ENCODE measurements around the gene PLAC1. TPM values are rescaled to one million over a fixed set of nuclear protein-coding genes. Genes with fewer than 3 reads are reported as not detected.

PLAC1 gene
- total RNA-seq, 8 experiments from 2014 or later = 0.71 TPM; not detected in 7

DNA sequence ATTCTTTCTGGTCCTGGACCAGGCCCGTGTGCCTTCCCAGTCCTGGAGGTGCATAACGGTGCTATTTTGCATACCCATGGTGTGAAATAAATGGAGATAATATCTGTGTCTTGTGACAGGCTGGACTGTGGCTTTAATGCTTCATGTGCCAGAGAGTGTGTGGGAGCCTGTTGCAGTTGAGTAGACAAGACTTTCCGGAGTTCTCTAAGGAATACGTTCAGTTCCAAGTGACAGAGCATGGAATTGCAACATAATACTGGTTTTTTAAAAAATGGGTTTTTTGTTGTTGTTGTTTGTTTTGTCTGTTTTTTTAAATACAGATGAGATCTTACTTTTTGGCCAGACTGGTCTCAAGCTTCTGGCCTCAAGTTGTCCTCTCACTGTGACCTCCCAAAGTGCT is 124.3 kb downstream of the PLAC1 start:
- in situ Hi-C loops (cut with MboI; ENCODE audit: low pct_unique_long_range_greater_than_20kb in 2 of 9, low sequenced_read_pairs in 9 of 9, unreplicated experiment in 9 of 9) = no loop called here
- Histone ChIP-seq H3K4me3 (no peak overlapping the region), H3K4me1 (replicated peaks in 1 of 2) (peaks cover 2 to 22% of the 10 kb centered on the region in 2 donors), H3K27ac (no peak overlapping the region)
- 20 to 100% (median 41%) methylated on average over 1 to 4 of the region's 4 CpGs; no CpG with 5 or more reads in 4 of the 10 experiments for WGBS, 10 experiments
- ATAC-seq (replicated peaks in 6 of 8) = no peak

GRCh38 chrX:134533352-134533751 is 124.9 kb downstream of the PLAC1 start:
- ATAC-seq (replicated peaks in 6 of 8) = no peak
- peaks cover 2 to 21% of the 10 kb centered on the region in 2 donors for H3K4me1 ChIP-seq (replicated peaks in 1 of 2)
- H3K27ac ChIP-seq = no peak overlapping the region
- no peak overlapping the region for H3K4me3 ChIP-seq
- in situ Hi-C loops (cut with MboI; ENCODE audit: low pct_unique_long_range_greater_than_20kb in 2 of 9, low sequenced_read_pairs in 9 of 9, unreplicated experiment in 9 of 9) = no loop called here
- WGBS, 10 experiments = 0 to 100% (median 59%) methylated on average over 1 to 5 of the region's 9 CpGs; no CpG with 5 or more reads in 5 of the 10 experiments

DNA sequence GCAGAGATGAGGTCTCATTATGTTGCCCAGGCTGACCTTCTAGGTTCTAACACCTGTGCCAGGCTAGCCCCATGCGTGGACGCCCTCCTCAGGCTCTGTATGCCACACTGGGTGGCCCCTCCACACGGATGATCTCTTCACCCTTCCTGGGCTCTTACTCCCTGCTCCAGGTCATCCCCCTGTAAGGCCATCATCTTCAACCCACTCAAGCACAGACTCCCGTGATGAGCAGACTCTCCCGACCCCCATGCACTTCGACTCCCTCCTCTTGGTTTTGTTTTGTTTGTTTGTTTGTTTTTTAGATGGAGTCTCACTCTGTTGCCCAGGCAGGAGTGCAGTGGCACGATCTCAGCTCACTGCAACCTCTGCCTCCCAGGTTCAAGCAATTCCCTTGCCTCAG is 127.4 kb downstream of the PLAC1 start:
- Histone ChIP-seq H3K4me3 (no peak overlapping the region), H3K4me1 (replicated peaks in 1 of 2) (peaks cover 0 to 7% of the 10 kb centered on the region in 2 donors), H3K27ac (no peak overlapping the region)
- no peak for ATAC-seq (replicated peaks in 6 of 8)
- whole genome bisulfite sequencing, 10 experiments = 43 to 100% (median 87%) methylated on average over 1 to 4 of the region's 7 CpGs; no CpG with 5 or more reads in 4 of the 10 experiments
- in situ Hi-C loops (cut with MboI; ENCODE audit: low pct_unique_long_range_greater_than_20kb in 2 of 9, low sequenced_read_pairs in 9 of 9, unreplicated experiment in 9 of 9) = no loop called here

DNA sequence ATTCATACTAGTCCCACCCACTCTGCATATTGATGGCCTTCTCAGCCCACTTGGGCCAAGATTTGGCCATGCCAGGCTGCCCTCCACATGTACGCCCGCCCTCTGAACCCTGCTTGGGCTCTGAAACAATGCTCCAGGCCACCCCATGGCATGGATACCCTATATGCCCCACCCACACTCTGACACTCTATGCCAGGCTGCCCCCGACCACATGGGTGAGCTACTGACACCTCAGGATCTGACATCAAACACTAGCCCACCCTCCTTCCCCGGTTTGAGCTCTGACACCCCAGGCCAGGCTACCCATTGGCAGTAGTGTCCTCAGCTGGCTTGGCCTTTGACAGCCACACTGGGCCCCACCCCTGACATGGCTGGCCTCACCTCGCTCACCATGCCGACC is 128.8 kb downstream of the PLAC1 start:
- in situ Hi-C loops (cut with MboI; ENCODE audit: low pct_unique_long_range_greater_than_20kb in 2 of 9, low sequenced_read_pairs in 9 of 9, unreplicated experiment in 9 of 9) = no loop called here
- Histone ChIP-seq H3K27ac (no peak overlapping the region), H3K4me1 (replicated peaks in 1 of 2) (peaks cover 0 to 7% of the 10 kb centered on the region in 2 donors), H3K4me3 (no peak overlapping the region)
- no peak for ATAC-seq (replicated peaks in 6 of 8)
- 80% methylated on average over 2 of the region's 6 CpGs; no CpG with 5 or more reads in 9 of the 10 experiments for WGBS, 10 experiments

DNA sequence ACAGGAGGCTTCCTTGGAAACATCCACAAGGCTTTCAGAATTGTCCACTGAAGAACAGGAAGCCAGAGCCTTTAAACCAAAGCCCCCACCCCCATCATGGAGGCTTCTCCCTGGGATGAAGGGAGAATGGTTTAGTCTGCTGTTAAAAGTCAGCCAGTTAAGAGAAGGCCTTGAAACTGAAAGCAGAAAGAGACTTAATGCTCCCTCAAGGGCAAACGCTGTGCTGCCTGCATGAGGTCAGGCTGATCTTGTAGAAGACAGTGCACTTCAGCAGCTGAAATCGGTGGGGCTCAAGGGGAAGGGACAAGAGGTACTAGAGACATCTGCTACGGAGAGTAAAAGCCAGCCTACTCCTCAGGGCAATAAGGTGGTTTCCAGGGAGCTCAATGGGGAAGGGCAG is 129.3 kb downstream of the PLAC1 start:
- WGBS, 10 experiments = 0 to 17% methylated on average over 1 to 2 of the region's 3 CpGs; no CpG with 5 or more reads in 8 of the 10 experiments
- no peak overlapping the region for H3K4me3 ChIP-seq
- H3K27ac ChIP-seq = no peak overlapping the region
- peak in 4 of 8 experiments; percentile 31 to 74 (median 61) for ATAC-seq (replicated peaks in 6 of 8)
- H3K4me1 ChIP-seq (replicated peaks in 1 of 2) = peaks cover 0 to 7% of the 10 kb centered on the region in 2 donors
- in situ Hi-C loops (cut with MboI; ENCODE audit: low pct_unique_long_range_greater_than_20kb in 2 of 9, low sequenced_read_pairs in 9 of 9, unreplicated experiment in 9 of 9) = no loop called here

- in situ Hi-C loops (cut with MboI; ENCODE audit: low pct_unique_long_range_greater_than_20kb in 2 of 9, low sequenced_read_pairs in 9 of 9, unreplicated experiment in 9 of 9) = no loop called here
- ATAC-seq (replicated peaks in 6 of 8) = no peak
- WGBS, 10 experiments = 38 to 100% (median 68%) methylated on average over 1 to 3 of the region's 5 CpGs; no CpG with 5 or more reads in 7 of the 10 experiments
- Histone ChIP-seq H3K4me3 (no peak overlapping the region), H3K4me1 (replicated peaks in 1 of 2) (peaks cover 0 to 7% of the 10 kb centered on the region in 2 donors), H3K27ac (no peak overlapping the region)
Measured at GRCh38 chrX:134526399-134526798, 131.9 kb downstream of the PLAC1 start.

DNA sequence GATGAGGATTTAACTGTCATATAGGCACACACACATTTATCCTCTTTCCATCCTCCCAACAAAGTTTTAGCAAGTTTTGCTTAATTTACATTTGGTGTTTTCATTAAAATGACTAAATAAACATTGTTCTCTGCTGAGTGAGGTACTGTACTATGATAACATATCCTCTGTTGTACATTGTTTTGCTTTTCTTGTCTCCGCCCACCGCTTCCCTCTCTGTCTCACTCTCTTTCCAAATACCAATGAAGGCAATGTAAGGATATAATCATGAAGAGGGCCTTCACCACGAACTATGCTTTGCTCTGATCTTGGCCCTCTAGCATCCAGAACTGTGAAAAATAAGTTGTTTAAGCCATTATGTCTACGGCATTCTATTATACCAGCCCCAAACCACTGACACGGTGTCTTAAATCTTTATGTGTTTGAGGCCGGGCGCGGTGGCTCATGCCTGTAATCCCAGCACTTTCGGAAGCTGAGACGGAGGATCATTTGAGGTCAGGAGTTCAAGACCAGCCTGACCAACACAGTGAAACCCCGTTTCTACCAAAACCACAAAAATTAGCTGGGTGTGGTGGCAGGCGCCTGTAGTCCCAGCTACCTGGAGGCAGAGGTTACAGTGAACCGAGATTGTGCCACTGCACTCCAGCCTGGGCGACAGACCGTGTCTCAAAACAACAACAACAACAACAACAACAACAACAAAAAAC is 133.0 kb downstream of the PLAC1 start:
- no peak for ATAC-seq (replicated peaks in 6 of 8)
- no peak overlapping the region for H3K27ac ChIP-seq
- peaks cover 0 to 7% of the 10 kb centered on the region in 2 donors for H3K4me1 ChIP-seq (replicated peaks in 1 of 2)
- whole genome bisulfite sequencing, 10 experiments = 62 to 95% (median 79%) methylated on average over 3 to 11 of the region's 15 CpGs; no CpG with 5 or more reads in 6 of the 10 experiments
- no peak overlapping the region for H3K4me3 ChIP-seq
- in situ Hi-C loops (cut with MboI; ENCODE audit: low pct_unique_long_range_greater_than_20kb in 2 of 9, low sequenced_read_pairs in 9 of 9, unreplicated experiment in 9 of 9) = no loop called here

DNA sequence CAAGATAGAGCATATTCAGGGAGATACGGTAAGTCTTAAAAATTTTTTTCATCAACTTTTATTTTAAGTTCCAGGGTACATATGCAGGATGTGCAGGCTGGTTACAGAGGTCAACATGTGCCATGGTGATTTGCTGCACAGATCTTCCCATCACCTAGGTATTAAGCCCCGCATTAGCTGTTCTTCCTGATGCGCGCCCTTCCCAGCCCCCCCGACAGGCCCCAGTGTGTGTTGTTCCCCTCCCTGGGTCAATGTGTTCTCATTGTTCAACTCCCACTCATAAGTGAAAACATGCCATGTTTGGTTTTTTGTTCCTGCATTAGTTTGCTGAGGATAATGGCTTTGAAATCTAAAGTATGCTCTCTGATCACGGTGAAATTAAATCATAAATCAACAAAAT is 134.1 kb downstream of the PLAC1 start:
- H3K4me1 ChIP-seq (replicated peaks in 1 of 2) = peaks cover 0 to 4% of the 10 kb centered on the region in 2 donors
- H3K4me3 ChIP-seq = no peak overlapping the region
- WGBS, 10 experiments = 40 to 100% (median 92%) methylated on average over 1 to 5 of the region's 6 CpGs; no CpG with 5 or more reads in 4 of the 10 experiments
- in situ Hi-C loops (cut with MboI; ENCODE audit: low pct_unique_long_range_greater_than_20kb in 2 of 9, low sequenced_read_pairs in 9 of 9, unreplicated experiment in 9 of 9) = loop anchor here in 4 of 9 experiments (25.0 kb wide), 1 partner anchor 238 kb away; no protein-coding TSS in a partner anchor
- ATAC-seq (replicated peaks in 6 of 8) = no peak
- no peak overlapping the region for H3K27ac ChIP-seq

- 57 to 71% methylated on average over 1 to 3 of the region's 3 CpGs; no CpG with 5 or more reads in 8 of the 10 experiments for WGBS, 10 experiments
- no peaks in the 10 kb centered on the region for H3K4me1 ChIP-seq (replicated peaks in 1 of 2)
- ATAC-seq (replicated peaks in 6 of 8) = peak in 7 of 8 experiments; percentile 33 to 93 (median 71)
- no peak overlapping the region for H3K4me3 ChIP-seq
- no peak overlapping the region for H3K27ac ChIP-seq
- in situ Hi-C loops (cut with MboI; ENCODE audit: low pct_unique_long_range_greater_than_20kb in 2 of 9, low sequenced_read_pairs in 9 of 9, unreplicated experiment in 9 of 9) = loop anchor here in 4 of 9 experiments (25.0 kb wide), 1 partner anchor 241 kb away; no protein-coding TSS in a partner anchor
Measured at GRCh38 chrX:134520860-134521390, 137.3 kb downstream of the PLAC1 start.

Other genes starting within 250 kb of the PLAC1 start
- gene HPRT1, start 198.3 kb downstream of the PLAC1 start, total RNA-seq = 10 to 100 TPM in 4 of 8 experiments, 1 to 10 TPM in 4; 4.1 to 24.0 (median 10.7) TPM
- 10 to 100 TPM in 6 of 8 experiments, 1 to 10 TPM in 2; 6.7 to 39.9 (median 20.4) TPM for gene PABIR2, start 138.7 kb upstream of the PLAC1 start, total RNA-seq